OCI-M2 (cell line): ENCODE measurements around the gene RAB27B.
A peak's percentile ranks its signal among the peaks of the same experiment; 100 is the strongest.

Experiments
- DNase-seq: peaks from one replicate; lab custom pipeline; 2025; ENCODE audit not compliant: unreplicated experiment; lab: John Stamatoyannopoulos, UW

RAB27B gene

DNA sequence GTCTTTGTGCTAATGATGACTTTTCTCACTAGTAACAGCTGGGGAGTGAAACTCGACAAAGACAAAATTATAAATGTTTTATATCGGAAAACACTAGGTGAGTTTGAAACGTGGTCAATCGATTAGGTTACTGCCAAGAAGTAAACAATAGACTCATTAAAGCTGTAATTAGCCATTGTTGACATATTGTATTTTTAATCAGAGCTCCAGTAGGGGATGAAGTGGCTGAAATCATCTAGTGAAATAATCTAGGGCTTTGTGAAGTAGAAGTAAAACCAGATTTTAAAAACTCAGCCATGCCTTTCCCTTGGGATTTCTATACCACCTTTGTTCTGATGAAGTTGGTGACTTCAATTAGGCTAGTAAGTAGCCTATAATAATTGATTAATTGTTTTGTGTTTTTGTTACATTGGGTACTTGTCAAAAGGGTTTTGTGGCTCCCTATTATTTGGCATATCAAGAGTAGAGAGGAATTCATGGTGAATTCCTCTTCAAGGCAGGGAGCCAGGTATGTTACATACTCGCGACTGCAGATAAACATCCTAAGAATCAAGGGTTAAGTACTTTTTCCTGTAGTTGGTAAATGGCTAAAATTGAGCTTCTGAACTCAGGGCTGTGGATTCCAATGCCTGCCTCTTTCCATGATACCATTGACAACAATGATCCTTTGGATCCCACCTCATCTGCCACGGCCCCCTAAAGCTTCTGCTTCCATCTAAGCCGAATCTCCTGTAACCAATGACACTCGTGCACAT, 31.6 kb downstream of the RAB27B start:
- no peak for DNase-seq

- DNase-seq, result no peak
Observed at GRCh38 chr18:54860941-54861340, 32.7 kb downstream of the RAB27B start.

DNA sequence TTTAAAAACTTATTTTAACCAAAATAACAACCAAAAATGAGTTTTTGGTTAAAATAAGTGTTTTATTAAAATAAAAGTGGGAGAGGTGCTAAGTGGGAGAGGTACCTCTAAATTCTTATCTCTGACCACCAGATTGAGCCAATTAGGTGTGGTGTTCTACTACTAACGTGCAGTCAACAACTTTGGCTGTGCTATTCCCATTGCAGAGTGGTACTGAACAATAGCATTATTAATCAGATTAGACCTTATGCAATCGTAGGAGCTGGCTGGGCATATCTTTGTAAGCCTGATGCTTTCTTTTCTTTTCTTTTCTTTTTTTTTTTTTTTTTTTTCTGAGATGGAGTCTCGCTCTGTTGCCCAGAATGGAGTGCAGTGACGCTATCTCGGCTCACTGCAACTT, 38.9 kb downstream of the RAB27B start:
- no peak for DNase-seq

GRCh38 chr18:54871231-54871630, 43.0 kb downstream of the RAB27B start:
- DNase-seq, result peak; percentile 61

DNA sequence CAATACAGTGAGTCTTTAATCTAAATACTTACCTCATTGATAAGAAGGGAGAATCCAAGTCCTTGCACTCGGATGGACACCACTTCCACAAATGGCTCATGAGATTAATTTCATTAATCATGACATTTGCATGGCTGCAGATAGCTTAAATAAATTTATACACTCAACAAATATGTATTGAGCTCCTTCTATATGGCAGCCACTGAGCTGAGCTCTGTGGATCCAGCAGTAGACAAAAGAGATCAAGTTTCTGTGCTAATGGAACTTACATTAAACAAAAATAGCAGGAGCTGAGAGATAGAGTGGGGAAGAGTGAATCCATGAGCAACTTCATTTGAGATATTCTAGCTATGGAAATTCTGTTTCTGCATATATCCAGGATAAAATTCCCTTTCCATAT, 44.4 kb downstream of the RAB27B start:
- DNase-seq, result peak; percentile 26

GRCh38 chr18:54873884-54874255, 45.6 kb downstream of the RAB27B start:
- no peak for DNase-seq

GRCh38 chr18:54875063-54875462, 46.8 kb downstream of the RAB27B start:
- no peak for DNase-seq

DNA sequence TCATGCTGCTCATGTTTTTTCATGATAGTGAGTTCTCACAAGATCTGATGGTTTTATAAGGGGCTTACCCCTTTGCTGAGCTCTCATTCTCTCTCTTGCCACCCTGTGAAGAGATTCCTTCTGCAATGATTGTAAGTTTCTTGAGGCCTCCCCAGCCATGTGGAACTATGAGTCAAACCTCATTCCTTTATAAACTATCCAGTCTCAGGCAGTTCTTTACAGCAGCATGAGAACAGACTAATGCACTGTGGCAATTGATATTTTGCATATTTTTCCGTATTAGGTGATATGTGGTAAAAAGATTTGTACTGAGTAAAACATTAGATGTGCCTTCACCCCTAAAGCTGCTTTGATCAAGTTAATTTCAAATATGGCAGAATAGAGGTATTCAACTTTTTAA, 48.8 kb downstream of the RAB27B start:
- DNase-seq, result no peak

GRCh38 chr18:54878159-54878622, 49.9 kb downstream of the RAB27B start:
- no peak for DNase-seq

DNA sequence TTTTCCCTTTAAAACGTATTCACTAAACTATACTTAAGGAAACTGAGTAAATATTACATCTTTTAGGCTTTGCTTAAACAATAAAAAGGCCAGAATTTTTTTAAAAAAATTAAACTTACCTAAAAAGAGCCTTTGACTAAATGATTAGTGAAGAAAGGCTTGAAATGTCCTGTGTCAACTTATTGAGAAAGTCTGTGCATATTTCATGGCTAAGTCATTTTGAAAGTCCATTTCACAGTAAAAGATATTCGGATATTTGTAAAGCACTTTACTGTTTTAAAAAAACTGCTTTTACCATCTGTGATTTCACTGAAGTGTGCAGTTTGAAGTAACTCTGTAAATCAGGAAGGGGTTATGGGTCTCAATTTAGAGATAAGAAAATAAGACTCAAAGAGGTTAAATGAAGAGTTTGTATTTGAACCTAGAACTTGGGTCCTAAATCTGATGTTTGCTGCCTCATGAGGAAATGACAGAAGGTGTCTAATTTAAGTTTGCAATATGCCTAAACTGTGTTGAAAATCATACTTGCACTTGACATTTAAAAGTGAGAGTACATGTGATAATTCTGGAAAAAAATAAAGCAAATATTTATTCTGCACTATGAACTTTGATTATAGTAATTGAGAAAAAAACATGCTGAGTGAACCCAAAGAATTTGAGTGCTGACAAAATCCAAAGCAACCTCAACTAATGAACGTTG, 50.5 kb downstream of the RAB27B start:
- DNase-seq, result no peak

GRCh38 chr18:54879691-54880090, 51.4 kb downstream of the RAB27B start:
- no peak for DNase-seq

GRCh38 chr18:54880395-54881105, 52.3 kb downstream of the RAB27B start:
- no peak for DNase-seq

GRCh38 chr18:54881229-54881768, 53.0 kb downstream of the RAB27B start:
- DNase-seq, result peak; percentile 43

DNA sequence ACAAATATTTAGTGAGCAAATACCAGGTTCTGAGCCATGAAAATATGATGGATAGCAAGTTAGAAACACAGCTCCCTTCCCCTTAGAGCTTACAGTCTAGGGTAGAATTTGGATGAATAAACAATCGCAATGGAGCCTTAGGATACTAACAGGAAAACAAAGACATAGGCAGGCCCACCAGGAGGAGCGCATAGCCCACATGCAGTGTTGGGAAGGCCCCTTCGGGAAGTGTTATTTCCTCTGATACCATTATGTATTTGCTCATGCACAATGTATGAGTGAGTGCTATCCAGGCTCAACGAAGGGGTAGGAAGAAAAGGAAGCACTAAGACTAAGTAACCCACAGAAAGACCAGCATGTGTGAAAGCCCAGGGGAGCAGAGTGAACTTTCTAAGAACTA, 54.0 kb downstream of the RAB27B start:
- no peak for DNase-seq

DNA sequence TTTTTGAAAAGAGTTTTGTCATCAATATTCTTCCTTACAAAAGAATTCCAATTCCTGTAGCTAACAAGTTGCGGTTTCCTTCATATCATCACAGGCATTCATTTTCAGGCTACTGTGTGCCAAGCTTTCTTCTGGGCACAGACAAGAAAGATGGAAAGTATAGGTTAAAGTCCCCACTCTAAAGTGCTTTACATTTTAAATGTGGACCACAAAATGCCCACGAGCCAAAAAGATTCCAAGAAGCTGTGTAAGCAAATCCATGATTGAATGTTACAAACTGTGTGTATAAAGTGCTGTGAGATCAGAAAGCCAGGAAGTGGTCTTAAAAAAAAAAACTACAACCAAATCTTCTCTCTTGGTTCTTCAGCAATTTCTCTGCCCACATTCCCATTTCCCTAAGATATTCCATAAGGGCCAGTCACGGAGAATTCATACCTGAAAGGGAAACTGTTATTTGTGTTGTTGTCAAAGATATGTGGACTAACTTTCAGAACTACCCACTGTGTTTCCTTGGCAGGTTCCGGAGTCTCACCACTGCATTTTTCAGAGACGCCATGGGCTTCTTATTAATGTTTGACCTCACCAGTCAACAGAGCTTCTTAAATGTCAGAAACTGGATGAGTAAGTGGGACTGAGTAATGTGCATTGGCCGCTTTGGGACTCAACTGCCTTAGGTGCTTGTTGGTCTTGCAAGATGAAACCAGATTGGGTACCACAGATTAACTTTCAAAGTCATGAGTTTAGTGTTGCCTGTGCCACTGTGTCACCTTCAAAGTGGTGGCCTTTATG, 55.7 kb downstream of the RAB27B start:
- DNase-seq, result no peak

DNA sequence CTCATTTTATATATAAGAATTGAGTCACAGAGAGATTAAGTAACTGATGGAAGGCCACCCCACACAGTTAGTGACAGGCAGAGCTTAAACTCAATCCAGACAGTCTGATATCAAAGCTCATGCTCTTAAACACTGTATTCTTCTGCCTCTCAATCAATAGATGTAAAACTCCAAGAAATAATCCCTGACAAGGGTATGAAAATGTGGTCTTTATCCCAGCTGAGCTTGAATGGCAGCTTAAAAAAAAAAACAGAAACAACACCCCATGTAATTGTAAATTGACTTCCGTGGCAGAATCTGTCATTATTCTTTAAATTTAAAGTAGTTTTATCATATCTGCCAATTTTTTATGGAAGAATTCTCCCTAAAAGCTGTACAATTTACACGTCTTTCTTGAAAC, 60.1 kb downstream of the RAB27B start:
- DNase-seq, result no peak

DNA sequence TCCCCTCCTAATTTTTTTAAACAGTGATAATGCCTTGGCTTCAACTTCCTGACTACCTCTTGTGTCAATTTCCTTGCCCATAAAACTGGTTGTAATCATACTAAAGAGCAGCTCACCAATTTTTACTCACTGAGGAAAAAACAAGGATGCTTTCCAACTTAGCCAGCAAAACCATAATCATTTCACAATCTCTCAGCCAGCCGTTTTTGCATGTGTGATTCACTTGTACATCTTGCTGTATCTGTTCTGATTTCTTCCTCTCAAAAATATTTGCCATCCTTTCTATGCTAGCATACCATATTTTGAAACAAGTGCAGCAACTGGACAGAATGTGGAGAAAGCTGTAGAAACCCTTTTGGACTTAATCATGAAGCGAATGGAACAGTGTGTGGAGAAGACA, 60.7 kb downstream of the RAB27B start:
- no peak for DNase-seq

GRCh38 chr18:54899500-54899899, 71.2 kb downstream of the RAB27B start:
- DNase-seq, result no peak

DNA sequence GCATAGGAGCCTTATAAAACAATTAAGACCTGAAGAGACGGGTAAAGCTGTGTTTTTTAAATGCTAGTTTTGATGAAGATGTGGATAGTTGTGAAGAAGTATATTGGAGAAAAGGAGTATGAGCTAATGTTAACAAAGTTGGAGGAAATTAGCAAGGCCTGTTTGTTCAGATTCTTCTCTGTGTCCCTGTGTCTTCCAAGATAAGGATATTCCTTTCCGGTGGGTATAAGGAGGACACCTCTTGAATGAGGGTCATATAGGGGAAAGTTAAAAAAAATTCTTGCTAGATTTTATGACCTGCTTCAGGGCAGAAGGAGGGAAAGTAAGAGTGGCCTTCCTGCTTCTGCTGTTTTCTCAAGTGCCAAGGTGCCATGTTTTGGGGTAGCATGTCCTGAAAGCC, 72.0 kb downstream of the RAB27B start:
- no peak for DNase-seq

DNA sequence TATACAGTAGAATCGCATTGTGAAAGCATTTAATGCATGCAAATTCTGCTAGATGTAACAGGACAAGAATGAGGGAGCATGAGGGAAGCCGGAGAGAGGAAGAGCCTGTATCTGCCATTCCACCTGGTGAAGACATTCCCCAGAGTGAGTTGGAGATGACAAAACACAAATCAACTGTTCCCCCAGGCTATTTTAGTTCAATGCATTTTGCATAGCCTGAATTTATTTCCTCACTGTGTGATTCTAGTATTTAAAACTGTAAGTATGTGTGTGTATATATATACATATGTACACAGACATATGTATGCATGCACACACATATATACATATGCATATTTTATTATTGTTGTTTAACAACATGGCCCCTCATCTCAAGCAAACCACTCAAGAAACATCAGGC, 76.3 kb downstream of the RAB27B start:
- no peak for DNase-seq

DNA sequence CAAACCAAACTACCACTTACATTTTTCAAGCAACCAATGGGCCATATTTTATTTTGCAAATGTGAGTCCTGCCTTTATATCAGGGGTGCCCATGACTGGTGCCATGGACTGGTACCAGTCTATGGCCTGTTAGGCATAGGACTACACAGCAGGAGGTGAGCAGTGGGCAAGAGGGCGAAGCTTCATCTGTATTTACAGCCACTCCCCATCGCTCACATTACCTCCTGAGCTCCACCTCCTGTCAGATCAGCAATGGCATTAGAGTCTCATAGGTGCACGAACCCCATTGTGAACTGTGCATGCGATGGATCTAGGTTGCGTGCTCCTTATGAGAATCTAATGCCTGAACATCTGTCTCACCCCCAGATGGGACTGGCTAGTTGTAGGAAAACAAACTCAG, 77.4 kb downstream of the RAB27B start:
- no peak for DNase-seq
